Ectodermal cell (in vitro differentiated cells): Measurements from ENCODE around the gene NIBAN1.

ENCODE experiments used
- H3K27ac ChIP-seq: 2 replicates; pipeline ENCODE4 v1.7.0; 2013; ENCODE audit warnings: mild to moderate bottlenecking, low read depth, low read length; ENCODE audit not compliant: insufficient read depth, poor library complexity, severe bottlenecking
- H3K27me3 ChIP-seq: 2 replicates; pipeline ENCODE4 v1.7.0; 2013; ENCODE audit warnings: mild to moderate bottlenecking, low read length; ENCODE audit not compliant: insufficient read depth, control insufficient read depth, poor library complexity, severe bottlenecking
- H3K36me3 ChIP-seq: one replicate; pipeline ENCODE4 v1.7.0; 2013; ENCODE audit warnings: low read length; ENCODE audit not compliant: control insufficient read depth, insufficient read depth
- H3K4me1 ChIP-seq: one replicate; pipeline ENCODE4 v1.7.0; 2013; ENCODE audit warnings: low read length; ENCODE audit not compliant: control insufficient read depth, insufficient read depth
- H3K4me3 ChIP-seq: 2 replicates; pipeline ENCODE4 v1.7.0; 2013; ENCODE audit warnings: low read depth, low read length, control low read depth; ENCODE audit not compliant: insufficient read depth
- H3K9me3 ChIP-seq: 2 replicates; pipeline ENCODE4 v1.7.0; 2013; ENCODE audit warnings: mild to moderate bottlenecking, low read length, moderate library complexity; ENCODE audit not compliant: control insufficient read depth
- WGBS, 2 experiments: methylation state at CpG; one replicate each; pipeline ENCODE4 v1.1.7; 2013; ENCODE audit warnings: missing lambda C conversion rate in 2 of 2; 5-methylcytosine and 5-hydroxymethylcytosine counted together

Gene NIBAN1

DNA sequence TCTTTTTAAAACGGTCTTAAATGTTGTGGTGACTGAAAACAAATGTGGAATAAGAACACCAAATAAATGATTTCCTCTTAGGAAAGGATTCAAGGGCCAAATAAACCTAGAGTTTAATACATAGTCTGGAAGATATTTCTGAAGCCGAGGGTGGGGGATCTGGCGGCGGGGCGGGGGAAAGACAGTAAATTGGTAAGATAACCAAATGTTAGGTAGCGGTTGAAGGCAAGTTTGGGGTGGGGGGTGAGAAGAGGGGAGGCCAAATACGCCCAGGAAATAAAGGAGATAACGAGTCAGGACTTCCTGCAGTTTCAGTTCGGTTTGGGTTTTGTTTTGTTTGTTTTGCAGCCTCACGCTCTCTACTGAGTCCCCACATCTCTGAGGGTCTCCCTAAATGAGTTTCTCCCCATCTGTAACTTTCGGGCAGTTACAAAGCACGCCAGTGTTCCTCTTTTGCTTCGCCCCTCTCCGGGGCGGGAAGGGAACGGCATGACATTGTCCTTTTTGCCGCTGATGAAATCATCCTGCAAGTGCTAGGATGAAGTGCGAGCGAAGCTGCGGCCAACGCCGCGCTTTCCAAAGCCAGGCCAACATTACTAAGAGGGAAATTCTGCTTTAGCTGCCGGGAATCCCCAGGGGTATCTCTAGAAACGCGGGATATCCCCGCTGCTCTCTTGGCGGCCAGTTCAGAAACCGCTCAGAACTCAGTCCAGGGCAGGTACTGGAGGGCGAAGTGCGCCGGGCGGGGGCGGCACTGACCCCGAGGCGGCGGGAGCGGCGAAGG, 844 bp downstream of the NIBAN1 start:
- Histone ChIP-seq H3K36me3 (no peaks in the 10 kb centered on the region), H3K4me3 (peak overlapping the region; percentile 46), H3K27me3 (peaks cover 63% of the 10 kb centered on the region), H3K9me3 (no peaks in the 10 kb centered on the region), H3K27ac (no peak overlapping the region), H3K4me1 (no peaks in the 10 kb centered on the region)
- WGBS, 2 experiments = 5 to 7% methylated on average over 39 of the region's 39 CpGs

DNA sequence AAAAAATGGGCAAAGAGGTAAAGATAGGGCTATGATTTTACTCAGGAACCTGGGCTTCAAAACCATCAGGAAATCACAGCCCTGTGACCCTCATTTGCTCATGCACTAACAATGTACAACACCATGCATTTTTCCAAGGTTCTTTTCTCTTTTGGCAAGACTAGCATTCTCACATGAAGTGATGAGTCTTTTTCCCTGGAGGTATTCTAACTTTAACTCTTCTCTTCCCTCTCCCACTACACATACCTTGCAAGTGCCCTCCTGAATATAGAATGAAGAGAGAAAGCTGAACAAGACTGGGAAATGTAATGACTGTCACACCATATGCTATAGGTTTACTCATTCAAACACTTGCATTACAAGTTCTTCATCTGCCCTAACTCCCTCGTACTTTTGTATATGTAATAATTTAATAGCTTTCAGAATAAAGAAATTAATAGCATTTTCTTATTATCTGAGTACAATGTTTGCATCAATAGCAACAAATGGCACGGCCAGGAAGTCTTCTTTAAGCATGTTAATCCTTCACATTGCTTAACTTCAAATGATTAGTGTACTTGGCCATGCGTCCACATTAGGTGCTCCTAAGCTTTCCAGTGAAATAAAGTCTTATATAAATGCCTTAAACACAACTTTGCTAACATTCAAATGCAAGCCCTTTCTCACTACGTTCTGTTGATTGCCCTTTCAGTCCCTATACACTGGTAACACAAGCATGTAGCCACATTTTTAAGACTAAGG, 1.8 kb downstream of the NIBAN1 start:
- no peak overlapping the region for H3K4me3 ChIP-seq
- no peak overlapping the region for H3K27ac ChIP-seq
- no peaks in the 10 kb centered on the region for H3K9me3 ChIP-seq
- peaks cover 63% of the 10 kb centered on the region for H3K27me3 ChIP-seq
- no peaks in the 10 kb centered on the region for H3K4me1 ChIP-seq
- 81 to 84% methylated on average over 3 of the region's 4 CpGs for WGBS, 2 experiments
- no peaks in the 10 kb centered on the region for H3K36me3 ChIP-seq

DNA sequence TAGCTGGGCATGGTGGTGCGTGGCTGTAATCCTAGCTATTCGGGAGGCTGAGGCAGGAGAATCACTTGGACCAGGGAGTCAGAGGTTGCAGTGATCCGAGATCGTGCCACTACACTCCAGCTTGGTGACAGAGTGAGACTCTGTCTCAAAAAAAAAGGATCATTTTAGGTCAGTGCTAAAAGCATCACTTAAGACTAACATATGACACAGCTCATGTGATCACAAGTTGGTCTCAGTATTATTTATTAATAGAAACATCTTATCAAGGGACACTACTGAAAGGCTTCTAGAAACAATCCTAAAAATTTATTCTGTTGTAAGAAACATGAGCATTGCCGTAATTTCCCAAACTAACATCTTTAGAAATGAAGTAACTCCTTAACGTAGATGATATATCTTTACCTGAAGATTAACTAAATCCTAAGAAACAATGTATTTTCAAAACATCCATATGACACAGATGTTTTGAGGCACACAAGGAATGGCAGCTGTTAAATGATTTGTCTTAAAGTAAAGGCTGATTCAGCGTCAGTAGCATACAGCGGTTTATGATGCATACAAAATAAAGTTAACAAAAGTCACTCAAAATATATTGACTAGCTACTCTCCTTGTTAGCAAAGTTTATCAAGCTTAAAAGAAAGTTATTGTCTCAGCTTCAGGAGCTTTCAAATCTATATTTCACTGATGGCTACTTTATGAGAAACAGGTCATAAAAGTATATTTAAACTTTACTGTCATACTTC, 2.6 kb downstream of the NIBAN1 start:
- Histone ChIP-seq H3K4me1 (no peaks in the 10 kb centered on the region), H3K27ac (no peak overlapping the region), H3K9me3 (no peaks in the 10 kb centered on the region), H3K27me3 (peaks cover 61% of the 10 kb centered on the region), H3K36me3 (no peaks in the 10 kb centered on the region), H3K4me3 (no peak overlapping the region)
- WGBS, 2 experiments = 89 to 95% methylated on average over 6 to 8 of the region's 8 CpGs

DNA sequence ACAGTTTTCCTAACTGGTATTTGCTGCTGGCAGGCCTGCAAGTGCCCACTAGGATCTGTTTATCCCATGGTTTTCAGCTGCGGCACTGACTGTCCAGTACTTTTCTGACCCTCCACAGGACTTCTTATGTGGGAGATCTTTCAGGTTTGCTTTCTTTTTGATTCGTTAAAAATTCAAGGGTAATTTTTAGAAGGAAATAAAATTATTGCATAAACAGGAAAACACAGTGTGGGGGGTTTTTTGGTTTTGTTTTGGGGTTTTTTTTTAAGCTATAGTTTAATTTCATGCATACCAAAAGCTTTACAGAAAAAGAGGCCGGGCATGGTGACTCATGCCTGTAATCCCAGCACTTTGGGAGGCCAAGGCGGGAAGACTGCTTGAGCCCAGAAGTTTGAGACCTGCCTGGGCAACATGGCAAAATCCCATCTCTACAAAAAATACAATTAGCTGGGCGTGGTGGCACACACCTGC, 3.6 kb downstream of the NIBAN1 start:
- Histone ChIP-seq H3K9me3 (no peaks in the 10 kb centered on the region), H3K36me3 (no peaks in the 10 kb centered on the region), H3K4me1 (no peaks in the 10 kb centered on the region), H3K27me3 (peaks cover 51% of the 10 kb centered on the region), H3K4me3 (no peak overlapping the region), H3K27ac (no peak overlapping the region)
- WGBS, 2 experiments = 68 to 70% methylated on average over 5 of the region's 5 CpGs

DNA sequence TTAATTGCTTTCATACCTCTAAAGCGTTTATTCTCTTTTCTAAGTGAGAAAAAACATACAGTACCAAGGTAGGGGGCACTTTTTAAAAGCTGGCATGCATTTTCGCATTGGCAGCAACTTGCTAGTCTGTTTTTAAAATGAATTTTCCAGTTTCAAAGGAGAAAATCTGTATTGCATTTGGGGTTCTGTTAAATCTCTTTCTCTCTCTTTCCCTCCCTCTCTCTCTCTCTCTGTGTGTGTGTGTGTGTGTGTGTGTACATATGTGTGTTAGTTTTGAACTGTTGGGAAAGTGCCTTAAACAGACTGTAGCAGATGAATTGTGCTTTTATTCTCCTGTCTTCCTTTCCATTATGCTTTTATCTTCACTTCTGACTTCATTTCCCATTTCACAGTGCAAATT, 7.3 kb downstream of the NIBAN1 start:
- Histone ChIP-seq H3K9me3 (no peaks in the 10 kb centered on the region), H3K4me3 (no peak overlapping the region), H3K36me3 (no peaks in the 10 kb centered on the region), H3K4me1 (no peaks in the 10 kb centered on the region), H3K27me3 (peaks cover 14% of the 10 kb centered on the region), H3K27ac (no peak overlapping the region)
- 89 to 93% methylated on average over 2 of the region's 2 CpGs for WGBS, 2 experiments

DNA sequence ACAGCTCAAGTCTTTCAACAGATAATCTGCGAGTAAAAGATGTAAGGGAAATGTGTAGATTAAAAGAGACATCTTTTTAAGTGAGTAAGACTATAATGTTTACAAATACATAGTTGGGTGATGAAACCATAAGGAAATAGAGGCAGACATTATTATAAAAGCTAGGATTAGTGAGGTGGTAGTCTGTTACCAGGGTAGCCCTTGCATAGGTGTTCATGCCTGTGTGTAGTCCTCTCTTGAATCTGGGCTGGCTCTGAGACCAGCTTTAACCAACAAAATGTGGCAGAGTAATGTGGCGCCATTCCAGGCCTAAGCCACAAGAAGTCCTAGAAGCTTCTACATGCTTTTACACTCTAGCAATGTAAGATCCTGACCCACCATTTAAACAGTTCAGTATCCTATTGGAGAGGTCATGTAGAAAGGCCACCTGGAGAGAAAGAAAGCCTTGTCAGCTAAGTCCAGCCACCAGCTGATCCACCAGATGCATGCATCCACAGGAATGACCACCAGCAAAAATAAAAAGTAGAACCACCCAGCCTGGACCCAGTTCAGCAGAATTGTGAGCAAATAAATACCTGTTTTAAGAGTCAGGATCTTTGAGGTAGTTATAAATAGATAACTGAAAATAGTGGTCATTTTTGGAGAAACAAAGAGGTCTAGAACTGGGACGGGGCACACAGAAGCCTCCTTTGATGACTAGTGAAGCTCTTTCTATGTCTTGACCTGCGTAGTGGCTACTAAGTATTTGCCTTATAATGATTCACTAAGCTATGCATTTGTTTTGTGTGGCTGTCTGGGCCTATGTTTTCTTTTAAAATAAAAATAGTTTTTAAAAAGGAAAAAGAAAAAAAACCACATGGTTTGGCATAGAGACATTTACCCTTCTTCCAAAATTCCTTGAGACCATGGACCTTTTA, 8.1 kb downstream of the NIBAN1 start:
- Histone ChIP-seq H3K27me3 (peaks cover 6% of the 10 kb centered on the region), H3K4me1 (no peaks in the 10 kb centered on the region), H3K9me3 (no peaks in the 10 kb centered on the region), H3K27ac (no peak overlapping the region), H3K36me3 (no peaks in the 10 kb centered on the region), H3K4me3 (no peak overlapping the region)
- WGBS, 2 experiments = 67 to 75% methylated on average over 4 of the region's 4 CpGs

DNA sequence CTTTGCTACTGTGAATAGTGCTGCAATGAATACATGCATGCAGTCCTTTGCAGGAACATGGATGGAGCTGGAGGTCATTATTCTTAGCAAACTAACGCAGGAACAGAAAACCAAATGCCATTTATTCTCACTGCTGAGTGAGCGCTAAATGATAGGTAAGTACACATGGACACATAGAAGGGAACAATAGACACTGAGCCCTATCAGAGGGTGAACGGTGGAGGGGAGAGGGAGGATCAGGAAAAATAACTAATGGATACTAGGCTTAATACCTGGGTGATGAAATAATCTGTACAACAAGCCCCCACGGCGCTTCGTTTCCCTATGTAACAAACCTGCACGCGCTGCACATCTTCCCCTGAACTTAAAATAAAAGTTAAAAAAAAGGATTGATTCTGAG, 8.9 kb downstream of the NIBAN1 start:
- Histone ChIP-seq H3K27me3 (no peaks in the 10 kb centered on the region), H3K36me3 (no peaks in the 10 kb centered on the region), H3K27ac (no peak overlapping the region), H3K4me1 (no peaks in the 10 kb centered on the region), H3K9me3 (no peaks in the 10 kb centered on the region), H3K4me3 (no peak overlapping the region)
- 96 to 98% methylated on average over 8 of the region's 8 CpGs for WGBS, 2 experiments

DNA sequence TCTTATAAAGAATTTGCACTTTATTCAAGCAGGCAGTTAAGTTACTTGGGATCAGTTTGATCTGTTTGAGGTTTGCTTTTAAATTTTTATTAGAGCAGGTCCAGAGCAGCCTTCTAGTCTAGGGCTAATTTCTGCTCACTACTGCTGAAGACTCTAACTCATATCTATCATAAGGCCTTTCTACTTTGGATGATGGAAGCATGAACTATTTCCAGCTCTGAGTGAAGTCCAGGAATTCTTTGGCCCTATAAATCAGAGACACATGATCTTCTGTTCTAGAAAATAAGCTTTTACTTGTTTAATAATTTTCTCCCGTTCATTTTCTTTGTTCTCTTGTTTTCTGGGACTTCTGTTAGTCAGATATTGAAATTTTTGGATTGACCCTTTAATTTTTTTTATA, 14.7 kb downstream of the NIBAN1 start:
- H3K36me3 ChIP-seq = no peaks in the 10 kb centered on the region
- no peaks in the 10 kb centered on the region for H3K4me1 ChIP-seq
- H3K4me3 ChIP-seq = no peak overlapping the region
- H3K9me3 ChIP-seq = no peaks in the 10 kb centered on the region
- H3K27ac ChIP-seq = no peak overlapping the region
- no peaks in the 10 kb centered on the region for H3K27me3 ChIP-seq
- 100% methylated on average over 1 of the region's 1 CpG; no CpG with 5 or more reads in 1 of the 2 experiments for WGBS, 2 experiments

DNA sequence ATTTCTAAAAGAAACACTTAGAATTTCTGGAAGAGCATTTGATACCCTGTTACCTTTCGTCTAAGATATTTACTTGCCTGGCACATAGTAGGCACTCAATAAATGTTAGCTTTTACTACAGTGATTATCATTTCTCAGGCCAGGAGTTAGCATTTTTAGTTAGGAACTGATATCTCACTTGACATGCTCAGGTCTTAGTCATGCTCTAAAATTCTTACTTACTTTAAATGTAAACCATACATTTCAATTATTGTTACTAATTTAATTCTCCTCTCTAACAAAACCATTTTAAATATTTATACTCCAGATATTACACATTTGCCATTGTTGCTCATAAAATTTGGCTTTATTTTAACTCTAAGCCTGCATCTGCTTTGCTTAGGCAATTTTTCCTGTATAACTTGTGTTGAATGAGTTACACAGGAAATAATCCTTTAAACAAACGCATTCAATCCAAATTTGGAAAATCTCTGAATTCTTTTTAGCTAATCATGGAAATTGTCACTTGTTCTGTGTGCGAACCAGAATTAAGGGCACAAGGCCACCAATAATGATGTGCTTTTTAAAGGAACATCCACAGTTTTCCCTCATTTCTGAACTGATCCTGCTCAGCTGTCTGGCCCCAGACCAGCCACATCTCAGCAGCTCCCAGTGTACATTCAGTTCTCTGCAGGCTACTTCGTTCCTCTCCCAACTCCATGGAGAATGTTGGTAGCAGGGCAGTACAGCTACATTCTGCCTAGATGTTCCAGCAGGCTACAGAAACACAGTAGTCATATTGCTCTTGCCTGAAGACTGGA, 15.6 kb downstream of the NIBAN1 start:
- Histone ChIP-seq H3K4me3 (no peak overlapping the region), H3K27ac (no peak overlapping the region), H3K36me3 (no peaks in the 10 kb centered on the region), H3K9me3 (no peaks in the 10 kb centered on the region), H3K4me1 (no peaks in the 10 kb centered on the region), H3K27me3 (no peaks in the 10 kb centered on the region)
- WGBS, 2 experiments = 93 to 96% methylated on average over 4 of the region's 4 CpGs
